ENCODE data around the gene CLDN18. TPM values are rescaled to one million over a fixed set of nuclear protein-coding genes. Genes with fewer than 3 reads are reported as not detected.

CLDN18 gene
- total and polyA plus RNA-seq, 5 donors from 2014 or later = not detected

DNA sequence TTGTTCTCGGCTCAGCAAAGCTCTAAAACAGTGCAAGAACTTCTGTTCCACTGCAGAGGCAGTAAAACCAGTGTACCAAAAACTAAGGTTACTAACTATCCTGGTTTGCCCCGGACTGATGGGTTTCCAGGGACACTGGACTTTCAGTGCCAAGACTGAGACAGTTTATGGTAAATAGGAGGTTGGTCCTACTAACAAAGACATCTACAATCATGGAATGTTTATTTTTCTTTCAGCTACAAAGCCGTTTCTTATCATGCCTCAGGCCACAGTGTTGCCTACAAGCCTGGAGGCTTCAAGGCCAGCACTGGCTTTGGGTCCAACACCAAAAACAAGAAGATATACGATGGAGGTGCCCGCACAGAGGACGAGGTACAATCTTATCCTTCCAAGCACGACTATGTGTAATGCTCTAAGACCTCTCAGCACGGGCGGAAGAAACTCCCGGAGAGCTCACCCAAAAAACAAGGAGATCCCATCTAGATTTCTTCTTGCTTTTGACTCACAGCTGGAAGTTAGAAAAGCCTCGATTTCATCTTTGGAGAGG, 20.8 kb downstream of the CLDN18 start:
- H3K9me3 Mint-ChIP-seq = peaks cover 0 to 3% (median 0%) of the 10 kb centered on the region in 7 donors
- H3K27me3 Mint-ChIP-seq = peaks cover 14% of the 10 kb centered on the region
- Histone ChIP-seq H3K27me3 (ENCODE audit: control insufficient read depth, insufficient read depth, low read length) (peaks cover 5% of the 10 kb centered on the region), H3K4me3 (ENCODE audit: low read depth, low read length) (no peak overlapping the region), H3K36me3 (ENCODE audit: control insufficient read depth, insufficient read depth, low read length) (no peaks in the 10 kb centered on the region), H3K27ac (ENCODE audit: insufficient read depth, low read length, poor library complexity, severe bottlenecking) (no peak overlapping the region), H3K4me1 (ENCODE audit: control insufficient read depth, insufficient read depth, low read length, poor library complexity, severe bottlenecking) (no peaks in the 10 kb centered on the region), H3K9me3 (ENCODE audit: control insufficient read depth in 2 of 2, low read length in 2 of 2) (no peaks in the 10 kb centered on the region)
- no peak for ATAC-seq (ENCODE audit: low read depth in 2 of 2)
- no peaks in the 10 kb centered on the region for H3K36me3 Mint-ChIP-seq
- no peak overlapping the region for H3K27ac Mint-ChIP-seq
- no peaks in the 10 kb centered on the region for H3K4me1 Mint-ChIP-seq
- no peak for DNase-seq
- no peak overlapping the region for H3K4me3 Mint-ChIP-seq

DNA sequence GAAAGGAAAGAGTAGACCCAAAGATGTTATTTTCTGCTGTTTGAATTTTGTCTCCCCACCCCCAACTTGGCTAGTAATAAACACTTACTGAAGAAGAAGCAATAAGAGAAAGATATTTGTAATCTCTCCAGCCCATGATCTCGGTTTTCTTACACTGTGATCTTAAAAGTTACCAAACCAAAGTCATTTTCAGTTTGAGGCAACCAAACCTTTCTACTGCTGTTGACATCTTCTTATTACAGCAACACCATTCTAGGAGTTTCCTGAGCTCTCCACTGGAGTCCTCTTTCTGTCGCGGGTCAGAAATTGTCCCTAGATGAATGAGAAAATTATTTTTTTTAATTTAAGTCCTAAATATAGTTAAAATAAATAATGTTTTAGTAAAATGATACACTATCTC, 21.6 kb downstream of the CLDN18 start:
- no peak for ATAC-seq (ENCODE audit: low read depth in 2 of 2)
- peaks cover 5% of the 10 kb centered on the region for H3K27me3 ChIP-seq (ENCODE audit: control insufficient read depth, insufficient read depth, low read length)
- no peaks in the 10 kb centered on the region for H3K9me3 ChIP-seq (ENCODE audit: control insufficient read depth in 2 of 2, low read length in 2 of 2)
- no peaks in the 10 kb centered on the region for H3K4me1 ChIP-seq (ENCODE audit: control insufficient read depth, insufficient read depth, low read length, poor library complexity, severe bottlenecking)
- no peaks in the 10 kb centered on the region for H3K36me3 ChIP-seq (ENCODE audit: control insufficient read depth, insufficient read depth, low read length)
- no peak for DNase-seq
- no peak overlapping the region for H3K4me3 Mint-ChIP-seq
- H3K27ac ChIP-seq (ENCODE audit: insufficient read depth, low read length, poor library complexity, severe bottlenecking) = no peak overlapping the region
- H3K4me1 Mint-ChIP-seq = no peaks in the 10 kb centered on the region
- no peak overlapping the region for H3K4me3 ChIP-seq (ENCODE audit: low read depth, low read length)
- H3K9me3 Mint-ChIP-seq = peaks cover 0 to 2% (median 0%) of the 10 kb centered on the region in 7 donors
- peaks cover 15% of the 10 kb centered on the region for H3K27me3 Mint-ChIP-seq
- no peak overlapping the region for H3K27ac Mint-ChIP-seq
- no peaks in the 10 kb centered on the region for H3K36me3 Mint-ChIP-seq

DNA sequence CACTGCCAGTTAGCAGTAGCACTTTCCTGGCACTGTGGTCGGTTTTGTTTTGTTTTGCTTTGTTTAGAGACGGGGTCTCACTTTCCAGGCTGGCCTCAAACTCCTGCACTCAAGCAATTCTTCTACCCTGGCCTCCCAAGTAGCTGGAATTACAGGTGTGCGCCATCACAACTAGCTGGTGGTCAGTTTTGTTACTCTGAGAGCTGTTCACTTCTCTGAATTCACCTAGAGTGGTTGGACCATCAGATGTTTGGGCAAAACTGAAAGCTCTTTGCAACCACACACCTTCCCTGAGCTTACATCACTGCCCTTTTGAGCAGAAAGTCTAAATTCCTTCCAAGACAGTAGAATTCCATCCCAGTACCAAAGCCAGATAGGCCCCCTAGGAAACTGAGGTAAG, 22.6 kb downstream of the CLDN18 start:
- peaks cover 19% of the 10 kb centered on the region for H3K27me3 Mint-ChIP-seq
- no peak overlapping the region for H3K4me3 ChIP-seq (ENCODE audit: low read depth, low read length)
- peaks cover 5% of the 10 kb centered on the region for H3K27me3 ChIP-seq (ENCODE audit: control insufficient read depth, insufficient read depth, low read length)
- peaks cover 0 to 2% (median 0%) of the 10 kb centered on the region in 7 donors for H3K9me3 Mint-ChIP-seq
- H3K9me3 ChIP-seq (ENCODE audit: control insufficient read depth in 2 of 2, low read length in 2 of 2) = no peaks in the 10 kb centered on the region
- DNase-seq (no peak), ATAC-seq (ENCODE audit: low read depth in 2 of 2) (no peak)
- H3K36me3 ChIP-seq (ENCODE audit: control insufficient read depth, insufficient read depth, low read length) = no peaks in the 10 kb centered on the region
- H3K36me3 Mint-ChIP-seq = no peaks in the 10 kb centered on the region
- no peaks in the 10 kb centered on the region for H3K4me1 Mint-ChIP-seq
- no peak overlapping the region for H3K4me3 Mint-ChIP-seq
- no peaks in the 10 kb centered on the region for H3K4me1 ChIP-seq (ENCODE audit: control insufficient read depth, insufficient read depth, low read length, poor library complexity, severe bottlenecking)
- H3K27ac Mint-ChIP-seq = no peak overlapping the region
- no peak overlapping the region for H3K27ac ChIP-seq (ENCODE audit: insufficient read depth, low read length, poor library complexity, severe bottlenecking)

DNA sequence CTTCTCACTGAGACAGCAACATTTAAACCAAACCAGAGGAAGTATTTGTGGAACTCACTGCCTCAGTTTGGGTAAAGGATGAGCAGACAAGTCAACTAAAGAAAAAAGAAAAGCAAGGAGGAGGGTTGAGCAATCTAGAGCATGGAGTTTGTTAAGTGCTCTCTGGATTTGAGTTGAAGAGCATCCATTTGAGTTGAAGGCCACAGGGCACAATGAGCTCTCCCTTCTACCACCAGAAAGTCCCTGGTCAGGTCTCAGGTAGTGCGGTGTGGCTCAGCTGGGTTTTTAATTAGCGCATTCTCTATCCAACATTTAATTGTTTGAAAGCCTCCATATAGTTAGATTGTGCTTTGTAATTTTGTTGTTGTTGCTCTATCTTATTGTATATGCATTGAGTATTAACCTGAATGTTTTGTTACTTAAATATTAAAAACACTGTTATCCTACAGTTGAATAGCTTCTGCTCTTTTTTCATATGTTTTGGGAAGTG, 23.3 kb downstream of the CLDN18 start:
- Histone ChIP-seq H3K36me3 (ENCODE audit: control insufficient read depth, insufficient read depth, low read length) (no peaks in the 10 kb centered on the region), H3K4me3 (ENCODE audit: low read depth, low read length) (no peak overlapping the region), H3K27ac (ENCODE audit: insufficient read depth, low read length, poor library complexity, severe bottlenecking) (no peak overlapping the region), H3K9me3 (ENCODE audit: control insufficient read depth in 2 of 2, low read length in 2 of 2) (no peaks in the 10 kb centered on the region), H3K4me1 (ENCODE audit: control insufficient read depth, insufficient read depth, low read length, poor library complexity, severe bottlenecking) (no peaks in the 10 kb centered on the region), H3K27me3 (ENCODE audit: control insufficient read depth, insufficient read depth, low read length) (peaks cover 5% of the 10 kb centered on the region)
- no peak for DNase-seq
- H3K9me3 Mint-ChIP-seq = peaks cover 0 to 2% (median 0%) of the 10 kb centered on the region in 7 donors
- H3K4me1 Mint-ChIP-seq = no peaks in the 10 kb centered on the region
- H3K27me3 Mint-ChIP-seq = peaks cover 15% of the 10 kb centered on the region
- no peak for ATAC-seq (ENCODE audit: low read depth in 2 of 2)
- no peaks in the 10 kb centered on the region for H3K36me3 Mint-ChIP-seq
- H3K27ac Mint-ChIP-seq = no peak overlapping the region
- H3K4me3 Mint-ChIP-seq = no peak overlapping the region

DNA sequence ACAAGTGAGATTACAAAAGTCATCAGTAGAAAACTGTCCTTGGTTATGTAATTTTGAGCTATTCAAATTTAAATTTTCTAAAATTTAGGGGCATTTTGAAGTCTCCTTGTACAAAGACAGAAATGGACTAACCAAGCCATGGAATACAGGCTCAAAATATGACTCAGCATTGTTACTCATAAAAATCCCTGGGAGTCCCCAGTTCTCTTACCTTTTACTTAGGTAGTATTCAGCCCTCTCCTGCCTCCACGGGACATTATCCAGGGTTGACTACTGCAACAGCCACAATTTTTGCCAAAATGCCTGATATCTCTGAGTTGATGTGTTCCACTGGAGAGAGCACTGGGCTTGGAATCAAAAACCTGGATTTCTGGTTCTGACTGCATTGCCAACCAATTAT, 25.0 kb downstream of the CLDN18 start:
- H3K36me3 Mint-ChIP-seq = no peaks in the 10 kb centered on the region
- Histone ChIP-seq H3K36me3 (ENCODE audit: control insufficient read depth, insufficient read depth, low read length) (no peaks in the 10 kb centered on the region), H3K27ac (ENCODE audit: insufficient read depth, low read length, poor library complexity, severe bottlenecking) (no peak overlapping the region), H3K4me1 (ENCODE audit: control insufficient read depth, insufficient read depth, low read length, poor library complexity, severe bottlenecking) (no peaks in the 10 kb centered on the region), H3K4me3 (ENCODE audit: low read depth, low read length) (no peak overlapping the region), H3K9me3 (ENCODE audit: control insufficient read depth in 2 of 2, low read length in 2 of 2) (no peaks in the 10 kb centered on the region), H3K27me3 (ENCODE audit: control insufficient read depth, insufficient read depth, low read length) (peaks cover 5% of the 10 kb centered on the region)
- H3K9me3 Mint-ChIP-seq = peaks cover 0 to 2% (median 0%) of the 10 kb centered on the region in 7 donors
- DNase-seq = no peak
- H3K27me3 Mint-ChIP-seq = peaks cover 17% of the 10 kb centered on the region
- ATAC-seq (ENCODE audit: low read depth in 2 of 2) = no peak
- H3K4me1 Mint-ChIP-seq = no peaks in the 10 kb centered on the region
- no peak overlapping the region for H3K4me3 Mint-ChIP-seq
- no peak overlapping the region for H3K27ac Mint-ChIP-seq

DNA sequence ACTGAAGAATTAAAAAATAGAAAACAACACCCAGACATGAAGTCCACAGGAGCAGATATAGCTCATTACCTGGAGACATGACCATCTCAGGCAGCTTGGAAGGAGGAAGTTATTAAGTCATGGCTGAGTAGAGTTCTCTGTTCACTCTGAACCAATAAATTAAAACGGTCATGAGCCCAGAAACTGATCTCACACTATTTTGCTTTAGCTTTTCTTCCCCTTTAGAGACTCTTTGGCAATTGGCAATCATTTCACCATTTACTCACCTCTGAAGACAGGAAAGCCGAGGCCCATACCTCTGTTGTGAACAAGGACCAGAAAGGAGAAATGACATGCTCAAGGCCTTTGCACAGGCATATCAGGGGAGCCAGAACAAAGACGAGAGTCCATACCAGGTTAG, 26.6 kb downstream of the CLDN18 start:
- ATAC-seq (ENCODE audit: low read depth in 2 of 2) = no peak
- Mint-ChIP-seq H3K9me3 (peaks cover 0 to 2% (median 0%) of the 10 kb centered on the region in 7 donors), H3K4me1 (no peaks in the 10 kb centered on the region), H3K4me3 (no peak overlapping the region), H3K27me3 (peaks cover 29% of the 10 kb centered on the region), H3K36me3 (no peaks in the 10 kb centered on the region), H3K27ac (no peak overlapping the region)
- H3K36me3 ChIP-seq (ENCODE audit: control insufficient read depth, insufficient read depth, low read length) = no peaks in the 10 kb centered on the region
- no peaks in the 10 kb centered on the region for H3K9me3 ChIP-seq (ENCODE audit: control insufficient read depth in 2 of 2, low read length in 2 of 2)
- H3K4me1 ChIP-seq (ENCODE audit: control insufficient read depth, insufficient read depth, low read length, poor library complexity, severe bottlenecking) = no peaks in the 10 kb centered on the region
- peaks cover 5% of the 10 kb centered on the region for H3K27me3 ChIP-seq (ENCODE audit: control insufficient read depth, insufficient read depth, low read length)
- no peak overlapping the region for H3K4me3 ChIP-seq (ENCODE audit: low read depth, low read length)
- H3K27ac ChIP-seq (ENCODE audit: insufficient read depth, low read length, poor library complexity, severe bottlenecking) = no peak overlapping the region
- no peak for DNase-seq

DNA sequence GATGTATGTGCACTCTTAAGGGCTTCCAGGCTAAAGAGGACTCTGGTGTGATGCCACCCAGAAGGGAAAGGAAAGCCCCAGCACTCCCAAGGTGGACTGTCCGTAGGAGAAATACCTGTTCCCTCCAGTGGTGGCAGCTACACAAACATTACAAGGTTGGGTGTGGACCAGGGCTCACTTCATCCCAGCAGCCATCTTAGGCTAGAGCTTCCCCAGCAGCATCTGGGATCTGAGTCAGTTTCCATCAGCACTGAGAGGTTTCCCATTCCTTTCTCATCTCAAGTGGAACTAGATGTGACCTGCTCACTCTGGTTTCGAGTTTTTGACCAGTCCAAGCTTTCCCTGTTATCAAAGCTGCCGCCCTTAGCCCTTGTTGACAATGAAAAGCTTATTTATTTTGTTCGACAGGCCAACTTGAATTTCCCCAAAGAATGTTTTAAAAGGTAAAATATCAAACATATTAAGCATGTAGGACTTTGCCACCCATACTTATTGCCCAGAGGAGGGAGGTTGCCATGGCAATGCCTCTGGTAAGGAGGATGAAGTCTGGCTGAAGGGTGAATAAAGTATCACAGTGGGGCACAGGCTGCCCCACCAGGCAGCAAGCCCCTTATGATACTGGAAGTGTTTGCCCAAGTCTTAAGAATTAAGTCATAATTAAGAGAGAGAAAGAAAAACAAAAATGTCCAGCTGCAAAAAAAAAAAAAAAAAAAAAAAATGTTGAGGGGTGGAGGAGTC, 28.9 kb downstream of the CLDN18 start:
- Histone ChIP-seq H3K36me3 (ENCODE audit: control insufficient read depth, insufficient read depth, low read length) (no peaks in the 10 kb centered on the region), H3K27me3 (ENCODE audit: control insufficient read depth, insufficient read depth, low read length) (peaks cover 5% of the 10 kb centered on the region), H3K4me1 (ENCODE audit: control insufficient read depth, insufficient read depth, low read length, poor library complexity, severe bottlenecking) (no peaks in the 10 kb centered on the region), H3K27ac (ENCODE audit: insufficient read depth, low read length, poor library complexity, severe bottlenecking) (no peak overlapping the region), H3K4me3 (ENCODE audit: low read depth, low read length) (no peak overlapping the region), H3K9me3 (ENCODE audit: control insufficient read depth in 2 of 2, low read length in 2 of 2) (no peaks in the 10 kb centered on the region)
- no peak overlapping the region for H3K27ac Mint-ChIP-seq
- H3K9me3 Mint-ChIP-seq = peaks cover 0 to 2% (median 0%) of the 10 kb centered on the region in 7 donors
- H3K36me3 Mint-ChIP-seq = no peaks in the 10 kb centered on the region
- H3K4me3 Mint-ChIP-seq = no peak overlapping the region
- no peak for ATAC-seq (ENCODE audit: low read depth in 2 of 2)
- no peak for DNase-seq
- peaks cover 29% of the 10 kb centered on the region for H3K27me3 Mint-ChIP-seq
- H3K4me1 Mint-ChIP-seq = no peaks in the 10 kb centered on the region

DNA sequence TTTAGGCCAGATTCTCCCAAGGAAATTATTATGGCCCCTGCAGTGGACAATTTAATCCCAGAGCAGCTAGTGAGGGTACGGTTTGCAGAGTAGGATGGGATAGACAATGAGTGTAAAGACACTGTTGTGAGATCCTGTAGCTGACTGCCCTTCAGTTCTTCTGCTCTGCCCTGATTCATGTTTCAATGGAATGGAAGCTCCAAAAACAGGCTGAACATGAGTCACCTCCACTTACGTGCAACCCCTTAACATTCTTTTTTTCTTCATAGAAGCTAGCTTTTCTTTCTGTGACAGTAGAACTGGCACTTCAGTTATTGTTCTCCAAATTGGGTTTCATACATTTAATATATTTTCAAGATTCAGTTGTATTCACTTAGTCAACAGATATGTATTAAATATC, 32.1 kb downstream of the CLDN18 start:
- Mint-ChIP-seq H3K36me3 (no peaks in the 10 kb centered on the region), H3K27me3 (peaks cover 28% of the 10 kb centered on the region), H3K27ac (no peak overlapping the region), H3K4me3 (no peak overlapping the region), H3K4me1 (no peaks in the 10 kb centered on the region), H3K9me3 (peaks cover 0 to 3% (median 0%) of the 10 kb centered on the region in 7 donors)
- ATAC-seq (ENCODE audit: low read depth in 2 of 2) (no peak), DNase-seq (no peak)
- Histone ChIP-seq H3K27ac (ENCODE audit: insufficient read depth, low read length, poor library complexity, severe bottlenecking) (no peak overlapping the region), H3K9me3 (ENCODE audit: control insufficient read depth in 2 of 2, low read length in 2 of 2) (no peaks in the 10 kb centered on the region), H3K27me3 (ENCODE audit: control insufficient read depth, insufficient read depth, low read length) (no peaks in the 10 kb centered on the region), H3K36me3 (ENCODE audit: control insufficient read depth, insufficient read depth, low read length) (no peaks in the 10 kb centered on the region), H3K4me1 (ENCODE audit: control insufficient read depth, insufficient read depth, low read length, poor library complexity, severe bottlenecking) (no peaks in the 10 kb centered on the region), H3K4me3 (ENCODE audit: low read depth, low read length) (no peak overlapping the region)

Data from CD4-positive, CD25-positive, alpha-beta regulatory T cell (primary cell).